B cell (primary cell): ENCODE measurements around the gene AQP5.

Experiments
- EZH2 ChIP-seq: IDR thresholded peaks from 2 replicates; pipeline ENCODE4 v1.6.1; 2012; ENCODE audit warnings: borderline replicate concordance, low read depth, mild to moderate bottlenecking, moderate library complexity, low read length; ENCODE audit not compliant: insufficient read depth, poor library complexity, severe bottlenecking
- TF ChIP-seq, protein P1 (sequence below): fragments of 200-600 bp; IDR thresholded peaks from one replicate; pipeline ENCODE4 v1.8.0; 2022; ENCODE audit warnings: antibody characterized with exemption, mild to moderate bottlenecking

DNA sequence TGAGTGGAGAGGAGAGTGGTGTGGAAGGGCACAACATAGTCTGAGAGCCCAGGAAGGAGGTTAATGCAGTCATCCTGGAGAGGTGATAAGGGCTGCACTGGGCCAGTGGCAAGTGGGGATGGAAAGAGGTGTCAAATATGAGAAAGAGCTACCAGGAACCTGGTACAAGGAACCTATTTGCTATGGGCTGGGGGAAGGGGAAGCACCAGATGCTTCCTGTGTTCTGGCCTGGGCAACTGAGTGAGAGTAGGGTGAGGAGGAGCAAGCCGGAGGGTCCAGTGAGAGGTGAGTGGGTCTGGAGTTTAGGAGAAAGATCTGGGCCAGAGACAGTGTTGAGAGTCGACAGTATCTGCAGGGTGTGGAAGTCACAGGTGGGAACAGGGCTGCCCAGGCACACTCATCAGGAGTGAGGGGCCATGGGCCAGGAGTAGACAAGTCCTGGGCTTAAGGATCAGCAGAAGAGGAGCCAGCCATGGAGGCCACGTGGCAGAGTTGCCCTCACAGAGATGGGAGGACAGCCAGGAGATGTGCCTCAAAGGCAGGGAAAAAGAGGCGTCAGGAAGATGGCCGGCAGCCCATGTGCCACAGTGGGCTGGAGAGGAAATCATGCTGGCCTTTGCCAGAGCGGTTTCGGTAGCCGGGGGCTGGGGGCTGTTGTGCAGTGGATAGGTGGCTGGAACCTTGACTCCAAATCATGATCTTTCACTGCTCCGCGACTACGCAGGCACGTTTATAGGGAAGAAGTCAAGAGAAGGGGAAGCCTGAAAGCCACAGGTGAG, 8.2 kb downstream of the AQP5 start:
- TF ChIP-seq, protein P1, sequence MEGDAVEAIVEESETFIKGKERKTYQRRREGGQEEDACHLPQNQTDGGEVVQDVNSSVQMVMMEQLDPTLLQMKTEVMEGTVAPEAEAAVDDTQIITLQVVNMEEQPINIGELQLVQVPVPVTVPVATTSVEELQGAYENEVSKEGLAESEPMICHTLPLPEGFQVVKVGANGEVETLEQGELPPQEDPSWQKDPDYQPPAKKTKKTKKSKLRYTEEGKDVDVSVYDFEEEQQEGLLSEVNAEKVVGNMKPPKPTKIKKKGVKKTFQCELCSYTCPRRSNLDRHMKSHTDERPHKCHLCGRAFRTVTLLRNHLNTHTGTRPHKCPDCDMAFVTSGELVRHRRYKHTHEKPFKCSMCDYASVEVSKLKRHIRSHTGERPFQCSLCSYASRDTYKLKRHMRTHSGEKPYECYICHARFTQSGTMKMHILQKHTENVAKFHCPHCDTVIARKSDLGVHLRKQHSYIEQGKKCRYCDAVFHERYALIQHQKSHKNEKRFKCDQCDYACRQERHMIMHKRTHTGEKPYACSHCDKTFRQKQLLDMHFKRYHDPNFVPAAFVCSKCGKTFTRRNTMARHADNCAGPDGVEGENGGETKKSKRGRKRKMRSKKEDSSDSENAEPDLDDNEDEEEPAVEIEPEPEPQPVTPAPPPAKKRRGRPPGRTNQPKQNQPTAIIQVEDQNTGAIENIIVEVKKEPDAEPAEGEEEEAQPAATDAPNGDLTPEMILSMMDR = no peak
- no peak for TF ChIP-seq EZH2
